HG03439 (cell line): Measurements from ENCODE around the gene RIT2.

Experiments used
- ATAC-seq: cut with Tn5 transposase; IDR thresholded peaks from one replicate; pipeline ENCODE4 v1.9.1; 2021; ENCODE audit warnings: mild to moderate bottlenecking, moderate library complexity; ENCODE audit not compliant: unreplicated experiment

Gene RIT2

GRCh38 chr18:42937436-42937835, 178.0 kb downstream of the RIT2 start:
- no peak for ATAC-seq

DNA sequence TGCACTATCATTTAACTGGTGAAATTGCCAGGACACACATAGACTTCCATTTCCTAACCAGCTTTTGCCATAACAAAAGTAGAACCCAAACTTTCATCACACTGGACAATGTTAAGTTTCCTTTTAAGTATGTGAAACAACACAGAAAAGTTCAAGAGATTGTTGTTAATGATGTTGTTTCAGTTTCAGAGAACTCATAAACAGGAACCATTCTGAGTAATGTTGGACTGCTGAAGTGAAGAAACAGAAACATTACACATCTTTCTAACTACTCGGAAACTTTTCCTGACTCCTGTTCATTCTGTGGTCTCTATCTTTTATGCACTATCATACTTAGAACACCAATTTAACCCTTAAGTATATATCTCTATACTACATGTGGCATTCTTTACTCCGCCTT, 179.2 kb downstream of the RIT2 start:
- no peak for ATAC-seq

- no peak for ATAC-seq
Measured at GRCh38 chr18:42931491-42931890, 184.0 kb downstream of the RIT2 start.

- ATAC-seq: no peak
Measured at GRCh38 chr18:42929857-42930256, 185.6 kb downstream of the RIT2 start.

GRCh38 chr18:42929181-42929580, 186.3 kb downstream of the RIT2 start:
- ATAC-seq: no peak

GRCh38 chr18:42925036-42925435, 190.4 kb downstream of the RIT2 start:
- no peak for ATAC-seq

DNA sequence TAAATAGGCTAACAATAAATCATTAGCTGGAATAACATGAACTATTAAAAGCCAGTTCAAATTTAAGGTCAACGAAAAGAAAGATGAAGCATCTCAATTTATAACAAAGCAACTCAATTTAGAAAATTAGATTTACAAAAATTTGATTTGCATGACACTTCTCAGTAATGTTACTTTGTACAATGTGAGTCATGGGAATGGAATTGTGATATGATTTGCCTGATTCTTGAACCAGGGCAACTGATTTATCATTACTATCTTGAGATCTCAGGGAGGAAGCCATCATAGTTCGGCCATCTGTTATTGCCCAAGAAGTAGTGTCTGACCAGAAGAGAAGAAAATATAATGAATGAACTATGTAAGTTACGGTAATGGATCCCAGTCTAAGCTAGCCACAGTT, 193.1 kb downstream of the RIT2 start:
- ATAC-seq: no peak

- no peak for ATAC-seq
Measured at GRCh38 chr18:42921226-42921737, 194.2 kb downstream of the RIT2 start.

GRCh38 chr18:42920621-42921020, 194.9 kb downstream of the RIT2 start:
- no peak for ATAC-seq

GRCh38 chr18:42915299-42915698, 200.2 kb downstream of the RIT2 start:
- no peak for ATAC-seq

GRCh38 chr18:42914476-42914875, 201.0 kb downstream of the RIT2 start:
- ATAC-seq: no peak

GRCh38 chr18:42909095-42909494, 206.4 kb downstream of the RIT2 start:
- no peak for ATAC-seq

DNA sequence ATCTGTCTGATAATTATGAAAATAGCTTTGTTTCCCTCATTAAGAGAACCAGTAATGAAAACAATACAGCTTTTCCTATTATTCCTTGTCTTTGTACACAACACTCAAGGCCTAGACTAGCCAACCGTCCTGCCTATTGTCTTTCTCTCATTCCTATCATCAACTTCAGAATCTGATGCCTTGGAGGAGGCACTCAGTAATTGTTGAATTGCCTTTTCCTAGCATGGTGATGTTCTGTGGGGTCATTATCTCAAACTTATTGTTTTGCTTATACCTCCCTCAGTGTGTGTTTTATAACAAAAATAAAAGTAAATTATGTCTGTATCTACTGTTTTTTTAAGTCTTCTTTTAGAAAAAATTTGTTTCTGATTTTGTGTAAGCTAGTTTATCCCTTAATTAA, 208.7 kb downstream of the RIT2 start:
- no peak for ATAC-seq

GRCh38 chr18:42901161-42901560, 214.3 kb downstream of the RIT2 start:
- ATAC-seq: no peak

DNA sequence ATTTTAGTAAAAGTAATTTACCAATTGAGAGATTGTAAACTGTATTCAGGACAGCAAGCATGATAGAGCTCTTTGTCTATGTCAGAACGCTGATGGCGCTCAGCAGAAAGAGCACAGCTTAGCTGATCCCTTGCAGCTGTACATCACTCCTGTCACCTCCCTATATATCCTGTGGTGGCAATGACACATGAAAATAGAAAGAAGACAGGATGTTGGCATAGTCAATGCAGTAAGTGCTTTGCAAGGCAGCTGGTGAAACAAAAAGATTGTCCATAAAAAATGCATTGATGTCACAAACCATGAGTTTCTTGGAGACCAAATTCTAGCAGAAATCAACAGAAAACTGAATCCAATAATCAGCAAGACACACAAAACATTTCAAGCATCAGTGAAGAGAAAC, 221.5 kb downstream of the RIT2 start:
- no peak for ATAC-seq

DNA sequence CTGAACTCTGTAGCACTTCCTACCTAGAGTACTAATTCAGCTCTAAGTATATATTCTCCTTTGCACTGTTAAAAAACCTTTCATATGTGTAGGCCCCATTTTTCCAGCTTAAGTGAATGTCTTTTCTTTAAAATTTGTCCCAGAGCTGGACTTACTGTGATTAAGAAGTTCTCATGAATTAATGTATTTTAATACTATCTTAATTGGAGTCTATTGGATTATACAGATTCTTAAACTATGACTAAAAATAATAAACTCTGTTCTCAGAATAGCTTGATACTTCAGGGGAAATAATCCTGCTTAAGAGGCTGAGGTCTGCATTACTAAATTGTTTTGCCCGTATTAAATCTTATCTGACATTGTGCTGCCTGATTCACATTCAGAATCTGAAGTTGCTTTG, 223.3 kb downstream of the RIT2 start:
- no peak for ATAC-seq

DNA sequence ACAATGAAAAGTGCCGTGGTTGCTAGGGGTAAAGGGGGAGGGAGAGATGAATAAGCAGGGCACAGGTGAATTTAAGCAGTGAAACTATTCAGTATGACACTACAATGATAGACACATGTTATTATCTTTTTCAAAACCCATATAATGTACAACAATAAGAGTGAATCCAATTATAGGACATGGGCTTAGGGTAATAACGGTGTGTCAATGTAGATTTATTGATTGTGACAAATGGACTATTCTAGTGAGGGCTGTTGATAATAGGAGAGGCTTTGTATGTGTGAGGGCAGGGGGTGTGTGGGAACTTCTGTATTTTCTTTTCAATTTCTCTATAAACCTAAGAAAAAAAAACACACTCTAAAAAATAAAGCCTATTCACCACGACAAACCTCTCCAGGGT, 223.8 kb downstream of the RIT2 start:
- ATAC-seq: no peak

DNA sequence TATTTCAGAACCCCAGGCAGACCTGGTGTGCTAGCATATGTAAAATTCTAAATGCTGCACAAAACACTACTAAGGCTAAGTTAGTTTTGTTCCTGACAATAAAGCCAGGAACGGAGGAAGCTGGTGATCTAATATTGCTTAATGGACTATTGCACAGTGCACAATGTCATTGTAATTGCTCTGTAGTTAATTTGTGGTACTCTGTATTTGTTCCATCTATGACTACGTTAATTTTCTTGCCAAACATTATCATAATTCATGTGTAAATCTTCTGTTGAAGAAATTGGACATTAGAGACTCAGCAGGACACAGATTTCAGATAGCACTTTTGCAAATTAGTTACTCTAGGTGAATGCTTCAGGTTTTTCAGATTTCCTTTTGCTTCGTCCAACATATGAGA, 232.3 kb downstream of the RIT2 start:
- no peak for ATAC-seq

- ATAC-seq: no peak
Measured at GRCh38 chr18:42882122-42882521, 233.4 kb downstream of the RIT2 start.

- ATAC-seq: no peak
Measured at GRCh38 chr18:42872838-42873237, 242.6 kb downstream of the RIT2 start.

DNA sequence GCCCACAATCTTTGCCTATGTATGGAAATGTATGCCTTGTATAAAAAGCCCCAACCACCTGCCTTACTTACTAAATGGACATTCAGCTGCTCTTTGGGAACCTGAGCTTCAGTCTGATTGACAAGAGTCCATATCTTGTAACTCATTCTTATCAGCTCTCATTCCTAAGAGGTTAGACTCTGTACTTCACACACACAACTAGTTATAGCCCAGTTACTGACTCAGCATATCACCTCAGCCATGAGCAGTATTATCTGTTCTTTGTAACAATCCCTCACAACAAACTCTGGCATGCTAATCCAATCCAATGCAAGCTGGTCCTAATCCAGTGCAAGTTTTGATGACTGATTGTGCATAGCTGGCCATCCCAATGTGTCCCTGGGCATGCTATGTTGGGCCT, 250.6 kb downstream of the RIT2 start:
- ATAC-seq: no peak

GRCh38 chr18:42861271-42861670, 254.2 kb downstream of the RIT2 start:
- no peak for ATAC-seq

DNA sequence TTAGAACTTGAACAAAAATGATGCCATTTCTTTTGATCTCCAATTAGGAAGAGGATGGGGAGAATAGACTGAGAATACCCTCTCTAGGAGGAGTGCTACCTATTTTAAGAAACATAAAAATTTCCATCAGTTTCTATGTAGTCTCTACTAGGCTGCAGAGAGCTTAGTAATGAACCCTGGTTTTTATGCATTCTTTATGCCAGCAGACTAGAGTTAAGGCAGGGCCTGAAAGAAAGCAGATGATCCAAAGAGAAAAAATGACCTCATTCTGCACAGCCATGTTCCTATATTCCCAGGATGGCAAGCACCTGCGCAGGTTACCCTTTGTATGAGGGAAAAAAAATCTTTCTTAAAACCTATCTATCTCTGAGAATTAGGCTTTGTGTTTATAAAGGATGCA, 254.9 kb downstream of the RIT2 start:
- ATAC-seq: no peak

- ATAC-seq: no peak
Measured at GRCh38 chr18:42860011-42860410, 255.5 kb downstream of the RIT2 start.
